ENCODE data around the gene PLXNA4. TPM values are rescaled to one million over a fixed set of nuclear protein-coding genes. Genes with fewer than 3 reads are reported as not detected.

The PLXNA4 gene
- total and polyA plus RNA-seq, 2 donors (not counting 1 experiment from before 2014, with no cell fraction given): not detected

DNA sequence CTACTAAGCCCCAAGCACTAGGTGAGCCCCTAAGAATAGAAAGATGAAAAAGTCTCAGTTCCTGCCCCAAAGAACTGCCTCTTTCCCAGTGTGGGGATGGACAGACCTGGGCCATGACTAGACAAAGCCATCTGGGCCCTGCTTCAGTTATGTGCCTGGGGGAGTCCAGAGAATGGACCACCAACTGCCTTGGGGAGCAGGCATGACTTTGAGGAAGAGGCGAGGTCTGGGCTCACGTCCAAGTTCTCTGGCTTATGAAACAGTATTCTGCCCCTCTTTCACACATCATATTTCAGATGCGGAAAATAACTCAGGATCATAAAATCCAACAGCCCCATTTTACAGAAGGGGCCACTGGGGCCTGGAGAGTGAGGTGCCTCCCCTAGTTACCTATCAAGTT lies 80.3 kb downstream of the PLXNA4 start:
- no peaks in the 10 kb centered on the region for H3K27me3 ChIP-seq (replicated peaks in 1 of 4; ENCODE audit: control extremely low read depth in 1 of 4, control insufficient read depth in 3 of 4, insufficient read depth in 4 of 4, low read length in 3 of 4)
- CTCF ChIA-PET: no interaction called here
- no peaks in the 10 kb centered on the region for H4K20me1 ChIP-seq (ENCODE audit: control insufficient read depth, insufficient read depth, low read length, poor library complexity, severe bottlenecking)
- no peaks in the 10 kb centered on the region for H3K36me3 ChIP-seq (replicated peaks in 1 of 2; ENCODE audit: control extremely low read depth in 1 of 2, control insufficient read depth in 1 of 2, extremely low read depth in 1 of 2, insufficient read depth in 2 of 2, low read length in 1 of 2)
- intact Hi-C loops (cut with micrococcal nuclease): no loop called here
- H3K79me2 ChIP-seq (ENCODE audit: control insufficient read depth, insufficient read depth, low read length): no peaks in the 10 kb centered on the region
- POLR2A ChIA-PET: no interaction called here
- no peaks in the 10 kb centered on the region for H3K4me1 Mint-ChIP-seq
- peaks cover 0 to 9% (median 0%) of the 10 kb centered on the region in 3 donors for H3K9me3 ChIP-seq (ENCODE audit: control extremely low read depth in 1 of 3, control insufficient read depth in 2 of 3, insufficient read depth in 1 of 3, low read length in 2 of 3)
- no peak for TF ChIP-seq EZH2 (IDR thresholded peaks at IDR 0.05; ENCODE audit: borderline replicate concordance, insufficient read depth, low read depth, low read length, poor library complexity, severe bottlenecking)
- TF ChIP-seq, protein P1, sequence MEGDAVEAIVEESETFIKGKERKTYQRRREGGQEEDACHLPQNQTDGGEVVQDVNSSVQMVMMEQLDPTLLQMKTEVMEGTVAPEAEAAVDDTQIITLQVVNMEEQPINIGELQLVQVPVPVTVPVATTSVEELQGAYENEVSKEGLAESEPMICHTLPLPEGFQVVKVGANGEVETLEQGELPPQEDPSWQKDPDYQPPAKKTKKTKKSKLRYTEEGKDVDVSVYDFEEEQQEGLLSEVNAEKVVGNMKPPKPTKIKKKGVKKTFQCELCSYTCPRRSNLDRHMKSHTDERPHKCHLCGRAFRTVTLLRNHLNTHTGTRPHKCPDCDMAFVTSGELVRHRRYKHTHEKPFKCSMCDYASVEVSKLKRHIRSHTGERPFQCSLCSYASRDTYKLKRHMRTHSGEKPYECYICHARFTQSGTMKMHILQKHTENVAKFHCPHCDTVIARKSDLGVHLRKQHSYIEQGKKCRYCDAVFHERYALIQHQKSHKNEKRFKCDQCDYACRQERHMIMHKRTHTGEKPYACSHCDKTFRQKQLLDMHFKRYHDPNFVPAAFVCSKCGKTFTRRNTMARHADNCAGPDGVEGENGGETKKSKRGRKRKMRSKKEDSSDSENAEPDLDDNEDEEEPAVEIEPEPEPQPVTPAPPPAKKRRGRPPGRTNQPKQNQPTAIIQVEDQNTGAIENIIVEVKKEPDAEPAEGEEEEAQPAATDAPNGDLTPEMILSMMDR (IDR thresholded peaks at IDR 0.05): no peak
- WGBS (ENCODE audit: insufficient coverage): 63% methylated on average over 1 of the region's 3 CpGs
- H3K9me3 Mint-ChIP-seq (ENCODE audit: insufficient read depth): no peaks in the 10 kb centered on the region
- H3K9ac ChIP-seq (ENCODE audit: low read length): no peak overlapping the region
- no peak overlapping the region for H3K4me2 ChIP-seq (replicated peaks; ENCODE audit: low read depth, low read length, poor library complexity, severe bottlenecking)
- no peak overlapping the region for H2AFZ ChIP-seq (ENCODE audit: insufficient read depth, low read depth, low read length, poor library complexity, severe bottlenecking)
- H3K27ac Mint-ChIP-seq: no peak overlapping the region
- no peaks in the 10 kb centered on the region for H3K4me1 ChIP-seq (ENCODE audit: control insufficient read depth in 2 of 2, insufficient read depth in 2 of 2, low read length in 2 of 2)
- no peak overlapping the region for H3K4me3 ChIP-seq (ENCODE audit: control extremely low read depth in 1 of 5, extremely low read depth in 1 of 5, insufficient read depth in 1 of 5, low read depth in 2 of 5, low read length in 4 of 5)
- H3K27me3 Mint-ChIP-seq: peaks cover 8% of the 10 kb centered on the region
- ATAC-seq (ENCODE audit: low read depth) (no peak), DNase-seq (no peak)
- H3K27ac ChIP-seq (ENCODE audit: low read length in 2 of 2): no peak overlapping the region
- no peak overlapping the region for H3K4me3 Mint-ChIP-seq

DNA sequence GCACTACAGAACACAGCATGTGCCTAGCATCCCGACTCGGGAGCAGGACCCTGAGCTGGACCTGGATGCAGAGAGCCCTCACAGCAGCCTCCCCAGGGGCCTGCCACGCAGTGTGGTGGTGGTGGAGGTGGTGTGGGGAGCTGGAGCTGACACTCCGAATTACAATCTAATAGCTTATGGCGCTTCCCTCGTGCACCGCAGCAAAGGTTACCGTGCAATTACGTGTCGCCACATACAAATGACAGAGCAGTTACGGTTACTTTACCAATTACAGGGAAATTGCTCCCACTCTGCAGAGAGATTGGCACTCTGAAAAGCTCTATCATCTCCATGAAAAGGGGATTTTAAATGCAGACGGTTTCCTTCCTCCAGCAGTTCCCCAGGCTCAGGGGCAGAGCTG lies 81.8 kb downstream of the PLXNA4 start:
- 98% methylated on average over 7 of the region's 12 CpGs for WGBS (ENCODE audit: insufficient coverage)

More for the DNA sequence above, 81.8 kb downstream of the PLXNA4 start:
- Mint-ChIP-seq H3K27me3 (peaks cover 8% of the 10 kb centered on the region), H3K27ac (no peak overlapping the region), H3K9me3 (ENCODE audit: insufficient read depth) (no peaks in the 10 kb centered on the region), H3K4me1 (no peaks in the 10 kb centered on the region), H3K4me3 (no peak overlapping the region)
- POLR2A ChIA-PET: no interaction called here
- Histone ChIP-seq H3K36me3 (replicated peaks in 1 of 2; ENCODE audit: control extremely low read depth in 1 of 2, control insufficient read depth in 1 of 2, extremely low read depth in 1 of 2, insufficient read depth in 2 of 2, low read length in 1 of 2) (no peaks in the 10 kb centered on the region), H3K79me2 (ENCODE audit: control insufficient read depth, insufficient read depth, low read length) (no peaks in the 10 kb centered on the region), H3K27ac (ENCODE audit: low read length in 2 of 2) (no peak overlapping the region), H3K4me3 (ENCODE audit: control extremely low read depth in 1 of 5, extremely low read depth in 1 of 5, insufficient read depth in 1 of 5, low read depth in 2 of 5, low read length in 4 of 5) (no peak overlapping the region), H4K20me1 (ENCODE audit: control insufficient read depth, insufficient read depth, low read length, poor library complexity, severe bottlenecking) (no peaks in the 10 kb centered on the region), H2AFZ (ENCODE audit: insufficient read depth, low read depth, low read length, poor library complexity, severe bottlenecking) (no peak overlapping the region), H3K4me1 (ENCODE audit: control insufficient read depth in 2 of 2, insufficient read depth in 2 of 2, low read length in 2 of 2) (no peaks in the 10 kb centered on the region), H3K4me2 (replicated peaks; ENCODE audit: low read depth, low read length, poor library complexity, severe bottlenecking) (no peak overlapping the region), H3K9me3 (ENCODE audit: control extremely low read depth in 1 of 3, control insufficient read depth in 2 of 3, insufficient read depth in 1 of 3, low read length in 2 of 3) (peaks cover 0 to 9% (median 0%) of the 10 kb centered on the region in 3 donors), H3K27me3 (replicated peaks in 1 of 4; ENCODE audit: control extremely low read depth in 1 of 4, control insufficient read depth in 3 of 4, insufficient read depth in 4 of 4, low read length in 3 of 4) (no peaks in the 10 kb centered on the region), H3K9ac (ENCODE audit: low read length) (no peak overlapping the region)
- intact Hi-C loops (cut with micrococcal nuclease): no loop called here
- ATAC-seq (ENCODE audit: low read depth): no peak
- DNase-seq: no peak
- CTCF ChIA-PET: no interaction called here
- TF ChIP-seq, protein P1 (IDR thresholded peaks at IDR 0.05): no peak
- TF ChIP-seq EZH2 (IDR thresholded peaks at IDR 0.05; ENCODE audit: borderline replicate concordance, insufficient read depth, low read depth, low read length, poor library complexity, severe bottlenecking): no peak

Measured in B cell (primary cell).